GM19395 (cell line): ENCODE measurements around the gene LRCH1.
A peak's percentile ranks its signal among the peaks of the same experiment; 100 is the strongest.

Experiments used
- ATAC-seq: cut with Tn5 transposase; IDR thresholded peaks from one replicate; pipeline ENCODE4 v1.9.1; 2021; ENCODE audit warnings: mild to moderate bottlenecking, moderate library complexity; ENCODE audit not compliant: unreplicated experiment

Gene LRCH1

GRCh38 chr13:46687810-46688209 is 134.8 kb downstream of the LRCH1 start:
- ATAC-seq = no peak

- no peak for ATAC-seq
Measured at GRCh38 chr13:46688306-46688705, 135.3 kb downstream of the LRCH1 start.

- ATAC-seq = no peak
Measured at GRCh38 chr13:46698014-46698413, 145.0 kb downstream of the LRCH1 start.

- ATAC-seq = no peak
Measured at GRCh38 chr13:46698910-46699460, 146.0 kb downstream of the LRCH1 start.

- ATAC-seq = no peak
Measured at GRCh38 chr13:46712524-46712923, 159.6 kb downstream of the LRCH1 start.

DNA sequence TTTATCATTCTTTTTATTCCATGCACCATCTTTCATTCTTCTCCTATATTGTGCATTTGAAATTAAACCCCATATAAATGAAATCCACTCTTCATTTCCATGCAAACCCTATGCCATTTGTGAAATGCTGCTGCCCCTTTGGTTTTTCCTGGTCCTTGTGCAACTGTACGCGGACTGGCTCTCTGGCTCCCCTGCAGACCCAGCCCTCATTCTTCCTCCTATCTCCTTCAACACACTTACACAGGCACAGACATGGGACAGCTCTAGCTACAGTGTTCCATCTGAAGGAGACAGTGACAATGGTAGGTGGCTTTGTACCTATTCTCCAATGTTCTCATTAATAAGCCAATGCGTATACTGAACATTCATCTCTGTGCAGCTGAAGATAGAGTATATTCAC is 162.4 kb downstream of the LRCH1 start:
- no peak for ATAC-seq

DNA sequence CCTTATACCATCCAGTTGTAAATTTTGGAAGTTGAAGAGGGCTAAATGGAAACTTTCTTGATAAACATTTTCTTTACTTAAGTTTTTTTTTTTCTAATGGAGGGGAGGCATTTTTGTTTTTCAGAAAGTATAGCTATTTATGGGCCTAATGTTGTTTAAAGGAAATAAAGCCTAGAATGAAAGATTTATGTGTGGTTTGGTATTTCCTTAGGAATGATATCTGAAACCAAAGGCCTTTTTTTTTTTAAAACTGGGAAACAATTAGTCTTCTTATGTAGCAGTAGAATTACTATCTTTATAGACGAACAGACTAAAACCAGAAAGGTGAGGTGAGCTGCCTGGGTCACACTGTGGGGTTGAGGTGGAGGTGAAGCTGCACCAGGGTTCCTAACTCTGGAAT is 163.9 kb downstream of the LRCH1 start:
- ATAC-seq = no peak

DNA sequence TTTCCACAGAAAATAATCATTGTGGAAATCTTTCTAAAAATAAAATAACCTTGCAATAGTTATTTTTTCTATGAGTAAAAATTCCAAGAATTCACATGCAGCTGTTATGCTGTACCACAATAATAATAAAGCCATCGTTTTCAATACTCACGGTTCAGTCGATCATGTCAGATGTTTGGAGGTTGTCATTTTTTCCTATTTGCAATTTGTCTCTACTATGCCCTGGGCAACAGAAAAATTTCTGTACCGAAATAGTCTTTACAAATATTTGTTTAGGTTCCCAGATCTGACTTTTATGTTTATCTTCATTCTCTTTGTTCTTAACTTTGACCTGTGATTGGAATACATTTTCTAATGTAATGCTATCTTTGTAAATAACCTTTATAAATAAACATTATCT is 164.3 kb downstream of the LRCH1 start:
- no peak for ATAC-seq

GRCh38 chr13:46717856-46718255 is 164.9 kb downstream of the LRCH1 start:
- ATAC-seq = no peak

GRCh38 chr13:46720189-46720588 is 167.2 kb downstream of the LRCH1 start:
- peak; percentile 65 for ATAC-seq

DNA sequence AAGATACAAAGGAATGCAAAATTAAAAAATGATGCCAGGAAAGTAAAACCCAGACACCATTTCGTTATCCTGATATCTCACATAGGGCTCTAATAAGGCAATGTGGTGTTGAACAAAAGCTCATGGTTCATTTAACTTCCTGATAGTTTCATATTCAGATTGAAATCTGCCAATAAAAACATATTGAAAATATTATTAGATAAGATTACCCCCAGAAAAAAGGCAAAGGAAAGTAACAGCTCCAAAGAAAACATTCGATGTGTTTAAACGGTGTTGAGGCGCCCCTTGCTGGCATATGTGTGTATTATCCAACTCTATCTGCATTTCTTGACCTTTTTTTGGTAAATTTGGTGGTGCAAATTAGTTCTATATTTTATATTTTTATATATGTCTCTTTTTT is 168.1 kb downstream of the LRCH1 start:
- no peak for ATAC-seq

GRCh38 chr13:46726347-46726746 is 173.4 kb downstream of the LRCH1 start:
- no peak for ATAC-seq

- no peak for ATAC-seq
Measured at GRCh38 chr13:46728777-46729176, 175.8 kb downstream of the LRCH1 start.

- no peak for ATAC-seq
Measured at GRCh38 chr13:46731535-46731934, 178.6 kb downstream of the LRCH1 start.

GRCh38 chr13:46735425-46735824 is 182.5 kb downstream of the LRCH1 start:
- ATAC-seq = no peak

DNA sequence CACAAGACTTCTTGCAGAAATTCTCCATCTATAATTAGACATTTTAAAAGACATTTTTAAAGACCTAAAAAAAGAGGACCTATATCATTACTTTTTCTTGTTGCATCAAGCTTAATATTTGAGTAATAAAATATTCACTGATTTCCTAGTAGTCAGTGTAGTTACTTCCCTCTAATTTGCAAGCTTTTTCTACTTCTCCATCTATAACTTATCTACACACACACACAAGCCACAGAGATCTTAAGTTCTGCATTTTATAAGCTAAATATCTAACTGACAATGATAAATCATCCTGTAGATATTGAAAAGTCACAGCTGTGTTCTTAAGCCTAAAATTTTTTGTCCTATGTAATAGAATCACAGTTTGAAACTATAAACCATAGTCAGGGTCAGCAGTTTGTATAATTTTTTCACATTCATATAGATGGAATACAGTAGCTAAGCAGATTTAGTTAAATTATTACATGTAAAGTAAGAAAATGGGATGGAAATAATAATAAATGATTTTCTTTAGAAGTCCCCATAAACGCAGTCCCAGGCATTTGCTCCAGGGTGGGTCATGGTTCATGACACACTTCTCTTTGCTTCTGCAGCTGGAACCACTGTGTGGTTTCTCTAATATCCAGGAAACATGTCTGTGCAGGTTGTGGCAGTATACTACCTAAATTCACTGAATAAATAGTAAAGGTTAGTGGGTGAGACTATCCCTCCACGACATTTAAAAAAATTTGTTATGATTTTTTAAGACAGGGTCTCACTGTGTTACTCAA is 183.8 kb downstream of the LRCH1 start:
- no peak for ATAC-seq

DNA sequence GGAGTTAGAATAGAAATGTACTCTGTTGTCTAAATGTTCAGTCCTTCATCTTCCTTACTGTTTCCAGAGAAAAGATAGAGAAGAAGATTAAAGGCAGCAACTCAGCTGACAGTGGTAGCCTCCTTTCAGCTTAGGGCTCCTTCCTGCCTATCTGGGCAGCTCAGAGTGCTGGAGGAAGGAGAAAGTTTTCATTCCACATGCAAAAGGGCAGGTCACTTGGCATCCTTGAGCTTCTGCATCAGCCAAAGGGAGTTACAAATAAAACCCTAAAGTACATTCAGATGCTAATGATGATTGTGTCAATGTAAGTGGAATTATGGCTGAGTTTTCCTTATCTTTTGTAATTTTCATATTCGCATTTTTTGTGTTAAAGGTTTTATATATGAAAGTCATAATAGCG is 185.1 kb downstream of the LRCH1 start:
- no peak for ATAC-seq

DNA sequence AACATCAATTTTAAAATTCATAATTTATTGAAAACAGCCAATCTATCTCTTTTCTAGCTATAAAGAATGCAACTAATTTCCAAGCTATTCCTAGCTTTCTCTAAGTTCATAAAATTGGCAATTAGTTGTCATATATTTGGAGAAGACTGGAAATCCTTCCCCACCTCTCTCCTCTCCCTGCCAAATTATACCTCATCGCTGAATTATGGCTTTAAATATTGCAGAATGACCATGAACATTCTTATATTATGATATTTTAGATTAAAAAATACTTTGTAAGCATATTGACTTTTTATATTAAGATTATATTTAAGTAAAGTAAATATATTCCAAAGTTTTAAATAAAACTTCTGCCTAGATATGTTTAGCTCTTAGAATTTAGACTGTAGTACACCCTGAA is 185.8 kb downstream of the LRCH1 start:
- no peak for ATAC-seq

DNA sequence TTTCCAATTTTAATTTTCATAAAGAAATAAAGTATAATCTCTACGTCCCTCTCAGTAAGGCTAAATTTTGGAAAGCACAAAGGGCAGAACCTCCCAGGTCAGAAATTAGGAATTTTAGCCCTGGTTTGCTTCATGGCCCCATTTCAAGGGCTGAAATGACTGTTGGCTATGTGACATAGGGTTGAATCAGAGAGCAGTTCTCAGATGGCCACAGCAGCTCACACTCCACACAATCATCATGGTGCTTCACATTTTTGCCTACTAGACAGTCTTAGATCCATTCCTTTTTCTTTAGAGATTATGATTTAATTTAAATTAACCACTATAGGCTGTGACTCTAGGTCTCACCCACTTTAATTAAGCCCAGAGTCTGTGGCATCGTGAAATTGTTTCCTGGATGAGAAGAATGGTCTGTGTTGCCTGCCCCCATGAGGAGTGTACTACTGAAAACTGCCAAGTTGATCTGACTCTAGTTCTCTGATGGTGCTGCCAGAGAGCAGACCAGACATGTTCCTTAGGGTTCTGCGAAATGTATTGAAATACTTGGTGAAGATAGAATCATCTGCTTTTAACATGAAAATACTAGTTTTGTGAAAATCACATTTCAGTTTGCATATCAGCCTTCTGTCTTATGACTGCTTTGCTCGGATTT is 186.6 kb downstream of the LRCH1 start:
- ATAC-seq = no peak

- ATAC-seq = no peak
Measured at GRCh38 chr13:46743191-46743590, 190.2 kb downstream of the LRCH1 start.

- ATAC-seq = no peak
Measured at GRCh38 chr13:46745062-46745461, 192.1 kb downstream of the LRCH1 start.

GRCh38 chr13:46745706-46746105 is 192.7 kb downstream of the LRCH1 start:
- ATAC-seq = no peak
